Suprapubic skin (tissue), 4 donors: ENCODE measurements around the gene BAIAP2L1. TPM values are rescaled to one million over a fixed set of nuclear protein-coding genes. Genes with fewer than 3 reads are reported as not detected.

Experiments
- DNase-seq, 2 donors: peaks; one replicate each; pipeline ENCODE4 v3.0.0-alpha.2; 2019; ENCODE audit warnings: low spot score in 2 of 2
- H3K27ac ChIP-seq: fragments of 200-600 bp; sonication (generic); one replicate; pipeline ENCODE4 v1.5.1; 2019
- H3K27me3 ChIP-seq: fragments of 200-600 bp; sonication (generic); one replicate; pipeline ENCODE4 v1.5.1; 2019
- H3K36me3 ChIP-seq: fragments of 200-600 bp; sonication (generic); one replicate; pipeline ENCODE4 v1.5.1; 2019
- H3K4me1 ChIP-seq: fragments of 200-600 bp; sonication (generic); one replicate; pipeline ENCODE4 v1.5.1; 2019
- H3K4me3 ChIP-seq: fragments of 200-600 bp; sonication (generic); one replicate; pipeline ENCODE4 v1.5.1; 2019; ENCODE audit warnings: mild to moderate bottlenecking
- H3K9me3 ChIP-seq: fragments of 200-600 bp; sonication (generic); one replicate; pipeline ENCODE4 v1.5.1; 2019
- CTCF ChIP-seq, 2 donors: fragments of 200-600 bp in 1 of 2; fragments of 450-650 bp in 1 of 2; sonication (generic) in 1 of 2; IDR thresholded peaks; one replicate each; pipeline ENCODE4 v1.5.1; 2016 to 2019; ENCODE audit warnings: antibody characterized with exemption in 2 of 2, mild to moderate bottlenecking in 1 of 2, moderate library complexity in 1 of 2
- EP300 ChIP-seq: sonication (generic); formaldehyde crosslinking; IDR thresholded peaks from one replicate; pipeline ENCODE4 v1.6.1; 2017; ENCODE audit warnings: antibody characterized with exemption
- POLR2A ChIP-seq, 2 donors: fragments of 450-650 bp; IDR thresholded peaks; one replicate each; pipeline ENCODE4 v1.6.1; 2017; ENCODE audit warnings: antibody characterized with exemption in 2 of 2, mild to moderate bottlenecking in 2 of 2, moderate library complexity in 2 of 2
- POLR2AphosphoS5 ChIP-seq, 3 donors: sonication (generic); formaldehyde crosslinking; IDR thresholded peaks; one replicate each; pipeline ENCODE4 v1.6.1; 2017; ENCODE audit warnings: antibody characterized with exemption in 3 of 3
- WGBS: methylation state at CpG from one replicate; pipeline ENCODE4 v1.1.5; 2018; 5-methylcytosine and 5-hydroxymethylcytosine counted together
- total RNA-seq, 4 donors: library from RNA; depleted of rRNA; stranded (reverse); fragments of >200 nt; gene quantifications; one replicate each; pipeline ENCODE4 v1.1.0, GENCODE V29; 2016

The BAIAP2L1 gene
- total RNA-seq, 4 donors from 2014 or later: 24.3 to 28.2 (median 26.9) TPM

- Histone ChIP-seq H3K36me3 (no peaks in the 10 kb centered on the region), H3K27ac (no peak overlapping the region)
These were observed 65.4 kb downstream of the BAIAP2L1 start for GRCh38 chr7:98335411-98335977.

GRCh38 chr7:98334081-98334480 is 66.8 kb downstream of the BAIAP2L1 start:
- H3K4me3 ChIP-seq: no peak overlapping the region
- no peaks in the 10 kb centered on the region for H3K36me3 ChIP-seq
- no peak for TF ChIP-seq CTCF (IDR thresholded peaks at IDR 0.05)
- TF ChIP-seq POLR2A (IDR thresholded peaks at IDR 0.05): no peak
- TF ChIP-seq EP300: no peak
- no peak for TF ChIP-seq POLR2AphosphoS5 (IDR thresholded peaks at IDR 0.05)
- 69% methylated on average over 1 of the region's 1 CpG for WGBS
- no peaks in the 10 kb centered on the region for H3K27me3 ChIP-seq
- no peak overlapping the region for H3K27ac ChIP-seq
- H3K4me1 ChIP-seq: no peaks in the 10 kb centered on the region
- no peaks in the 10 kb centered on the region for H3K9me3 ChIP-seq
- DNase-seq: no peak

More at GRCh38 chr7:98335411-98335977, 65.4 kb downstream of the BAIAP2L1 start:
- DNase-seq: no peak
- H3K27me3 ChIP-seq: no peaks in the 10 kb centered on the region
- no peaks in the 10 kb centered on the region for H3K9me3 ChIP-seq
- WGBS: 94% methylated on average over 8 of the region's 8 CpGs
- no peak overlapping the region for H3K4me3 ChIP-seq
- no peak for TF ChIP-seq CTCF (IDR thresholded peaks at IDR 0.05)
- no peak for TF ChIP-seq EP300
- TF ChIP-seq POLR2A (IDR thresholded peaks at IDR 0.05): no peak
- no peak for TF ChIP-seq POLR2AphosphoS5 (IDR thresholded peaks at IDR 0.05)
- no peaks in the 10 kb centered on the region for H3K4me1 ChIP-seq

- 89% methylated on average over 5 of the region's 5 CpGs for WGBS
- Histone ChIP-seq H3K27me3 (no peaks in the 10 kb centered on the region), H3K36me3 (no peaks in the 10 kb centered on the region), H3K4me3 (no peak overlapping the region), H3K27ac (no peak overlapping the region), H3K4me1 (no peaks in the 10 kb centered on the region), H3K9me3 (no peaks in the 10 kb centered on the region)
- DNase-seq: no peak
- TF ChIP-seq POLR2AphosphoS5 (IDR thresholded peaks at IDR 0.05): no peak
- TF ChIP-seq CTCF (IDR thresholded peaks at IDR 0.05): no peak
- TF ChIP-seq POLR2A (IDR thresholded peaks at IDR 0.05): no peak
- TF ChIP-seq EP300: no peak
These were observed 69.9 kb downstream of the BAIAP2L1 start for GRCh38 chr7:98330926-98331529.

- Histone ChIP-seq H3K4me1 (no peaks in the 10 kb centered on the region), H3K27me3 (no peaks in the 10 kb centered on the region), H3K4me3 (no peak overlapping the region), H3K9me3 (no peaks in the 10 kb centered on the region), H3K27ac (no peak overlapping the region), H3K36me3 (no peaks in the 10 kb centered on the region)
- no peak for DNase-seq
- TF ChIP-seq POLR2A (IDR thresholded peaks at IDR 0.05): no peak
- TF ChIP-seq POLR2AphosphoS5 (IDR thresholded peaks at IDR 0.05): no peak
- no peak for TF ChIP-seq CTCF (IDR thresholded peaks at IDR 0.05)
- no peak for TF ChIP-seq EP300
- WGBS: 78% methylated on average over 9 of the region's 9 CpGs
These were observed 71.0 kb downstream of the BAIAP2L1 start for GRCh38 chr7:98329791-98330373.

GRCh38 chr7:98329100-98329790 is 71.6 kb downstream of the BAIAP2L1 start:
- H3K27ac ChIP-seq: no peak overlapping the region
- H3K4me1 ChIP-seq: no peaks in the 10 kb centered on the region
- no peak overlapping the region for H3K4me3 ChIP-seq
- 73% methylated on average over 14 of the region's 14 CpGs for WGBS
- no peaks in the 10 kb centered on the region for H3K9me3 ChIP-seq
- DNase-seq: no peak
- H3K36me3 ChIP-seq: no peaks in the 10 kb centered on the region
- no peak for TF ChIP-seq CTCF (IDR thresholded peaks at IDR 0.05)
- no peak for TF ChIP-seq POLR2AphosphoS5 (IDR thresholded peaks at IDR 0.05)
- no peak for TF ChIP-seq EP300
- TF ChIP-seq POLR2A (IDR thresholded peaks at IDR 0.05): no peak
- no peaks in the 10 kb centered on the region for H3K27me3 ChIP-seq
